H1 (cell line): Measurements from ENCODE around the gene VWA2. TPM values are rescaled to one million over a fixed set of nuclear protein-coding genes. Genes with fewer than 3 reads are reported as not detected.

Experiments
- CTCF ChIA-PET: fragments of 300-600 bp; sonication (Branson Sonifier 250); formaldehyde crosslinking; loops from one replicate; lab custom pipeline; 2021; ENCODE audit not compliant: partially characterized antibody; lab: Charles Lee
- POLR2A ChIA-PET: fragments of 300-600 bp; sonication (Branson Sonifier 250); formaldehyde crosslinking; loops from one replicate; lab custom pipeline; 2021; ENCODE audit warnings: inconsistent platforms; ENCODE audit not compliant: partially characterized antibody; lab: Charles Lee
- DNase-seq, 2 experiments: peaks; one replicate each; pipeline versions ENCODE4 v3.0.0 to v3.0.0-alpha.2; 2010 to 2022; ENCODE audit warnings: low spot score in 2 of 2, low read depth in 1 of 2, mixed read lengths in 1 of 2
- FAIRE-seq: peaks from 2 replicates; lab custom pipeline; 2011; peaks lifted over from hg19 to GRCh38; lab: Jason Lieb, UNC
- H2AFZ ChIP-seq: 2 replicates; pipeline ENCODE4 v1.8.1; 2012; ENCODE audit warnings: low read length, inconsistent platforms
- H2AK5ac ChIP-seq: 2 replicates; pipeline ENCODE4 v1.6.1; 2013; ENCODE audit warnings: low read depth, low read length
- H2BK120ac ChIP-seq: replicated peaks from 2 replicates; pipeline ENCODE3; 2013; ENCODE audit warnings: low read depth, low read length, inconsistent platforms
- H2BK12ac ChIP-seq: 2 replicates; pipeline ENCODE4 v1.6.1; 2013; ENCODE audit warnings: low read depth, low read length
- H2BK15ac ChIP-seq: 2 replicates; pipeline ENCODE4 v1.6.1; 2013; ENCODE audit warnings: low read length
- H2BK20ac ChIP-seq: 2 replicates; pipeline ENCODE4 v1.6.1; 2013; ENCODE audit warnings: low read length
- H2BK5ac ChIP-seq: 2 replicates; pipeline ENCODE4 v1.6.1; 2013; ENCODE audit warnings: low read depth, low read length
- H3K14ac ChIP-seq: 2 replicates; pipeline ENCODE4 v1.6.1; 2013; ENCODE audit warnings: inconsistent platforms; ENCODE audit not compliant: insufficient read length
- H3K18ac ChIP-seq: 2 replicates; pipeline ENCODE4 v1.6.1; 2013; ENCODE audit warnings: low read length; ENCODE audit errors: extremely low read depth
- H3K23ac ChIP-seq: 2 replicates; pipeline ENCODE4 v1.6.1; 2013; ENCODE audit warnings: inconsistent platforms; ENCODE audit not compliant: insufficient read length
- H3K23me2 ChIP-seq: 2 replicates; pipeline ENCODE4 v1.6.1; 2013; ENCODE audit warnings: low read depth, low read length
- H3K27ac ChIP-seq: 2 replicates; pipeline ENCODE4 v1.6.1; 2011; ENCODE audit warnings: low read depth, low read length, inconsistent platforms
- H3K27me3 ChIP-seq, 4 experiments: replicated peaks in 1 of 4; 1 replicate in 1 of 4; 2 replicates in 3 of 4; pipeline versions ENCODE4 v1.6.1 to v1.8.1; 2011 to 2013; ENCODE audit warnings: low read length in 3 of 4, mild to moderate bottlenecking in 3 of 4, inconsistent platforms in 2 of 4, mixed read lengths in 2 of 4, moderate library complexity in 1 of 4; ENCODE audit not compliant: control insufficient read depth in 3 of 4, insufficient read depth in 3 of 4; ENCODE audit errors: extremely low read depth in 1 of 4
- H3K36me3 ChIP-seq, 4 experiments: 2 replicates each; pipeline versions ENCODE4 v1.6.1 to v1.8.1; 2011 to 2013; ENCODE audit warnings: mild to moderate bottlenecking in 4 of 4, low read length in 3 of 4, moderate library complexity in 2 of 4, control low read depth in 1 of 4, inconsistent platforms in 1 of 4; ENCODE audit not compliant: insufficient read depth in 4 of 4, control insufficient read depth in 2 of 4
- H3K4ac ChIP-seq: replicated peaks from 2 replicates; pipeline ENCODE3; 2013; ENCODE audit warnings: low read length, low read depth, mixed read lengths, inconsistent platforms; ENCODE audit not compliant: insufficient read length
- H3K4me1 ChIP-seq, 4 experiments: replicated peaks in 1 of 4; 1 replicate in 1 of 4; 2 replicates in 3 of 4; pipeline versions ENCODE4 v1.6.1 to v1.8.1; 2011 to 2013; ENCODE audit warnings: low read length in 3 of 4, inconsistent platforms in 2 of 4, mixed read lengths in 1 of 4; ENCODE audit not compliant: insufficient read depth in 4 of 4, control insufficient read depth in 3 of 4
- H3K4me2 ChIP-seq, 2 experiments: 2 replicates each; pipeline versions ENCODE4 v1.6.1 to v1.8.1; 2011 to 2013; ENCODE audit warnings: low read depth in 2 of 2, low read length in 2 of 2, control low read depth in 1 of 2, inconsistent platforms in 1 of 2, mild to moderate bottlenecking in 1 of 2; ENCODE audit not compliant: insufficient read depth in 1 of 2
- H3K4me3 ChIP-seq, 4 experiments: fragments of 200-600, 300-600 bp in 1 of 4; sonication (generic), shearing (Covaris generic), sonication (Bioruptor Twin) in 1 of 4; 2 replicates each; pipeline versions ENCODE4 v1.5.1 to v1.8.1; 2011 to 2016; ENCODE audit warnings: low read length in 4 of 4, low read depth in 3 of 4, control low read depth in 2 of 4, inconsistent platforms in 2 of 4, mild to moderate bottlenecking in 2 of 4, mixed read lengths in 1 of 4, moderate library complexity in 1 of 4; ENCODE audit not compliant: insufficient read depth in 2 of 4; ENCODE audit errors: extremely low read depth in 1 of 4
- H3K56ac ChIP-seq: replicated peaks from 2 replicates; pipeline ENCODE3; 2013; ENCODE audit warnings: low read depth, mild to moderate bottlenecking, mixed read lengths, low read length, inconsistent platforms; ENCODE audit not compliant: insufficient read length
- H3K79me1 ChIP-seq: 2 replicates; pipeline ENCODE4 v1.6.1; 2013; ENCODE audit warnings: low read depth, low read length, control low read depth
- H3K79me2 ChIP-seq, 2 experiments: 2 replicates each; pipeline versions ENCODE4 v1.6.1 to v1.8.1; 2012 to 2013; ENCODE audit warnings: low read length in 2 of 2, mild to moderate bottlenecking in 2 of 2, inconsistent platforms in 1 of 2; ENCODE audit not compliant: insufficient read depth in 2 of 2, control insufficient read depth in 1 of 2
- H3K9ac ChIP-seq, 4 experiments: replicated peaks in 1 of 4; 1 replicate in 1 of 4; 2 replicates in 3 of 4; pipeline versions ENCODE4 v1.6.1 to v1.8.1; 2011 to 2013; ENCODE audit warnings: low read depth in 3 of 4, low read length in 3 of 4, control low read depth in 2 of 4, mild to moderate bottlenecking in 2 of 4, moderate library complexity in 2 of 4, inconsistent platforms in 1 of 4; ENCODE audit errors: extremely low read depth in 1 of 4
- H3K9me3 ChIP-seq, 2 experiments: 2 replicates each; pipeline versions ENCODE4 v1.6.1 to v1.8.1; 2012 to 2013; ENCODE audit warnings: mild to moderate bottlenecking in 2 of 2, moderate library complexity in 2 of 2, control low read depth in 1 of 2, inconsistent platforms in 1 of 2, low read depth in 1 of 2, low read length in 1 of 2, mixed read lengths in 1 of 2; ENCODE audit not compliant: insufficient read depth in 2 of 2
- H4K20me1 ChIP-seq, 2 experiments: replicated peaks in 1 of 2; 2 replicates each; pipeline versions ENCODE3 to v1.8.1; 2011 to 2013; ENCODE audit warnings: inconsistent platforms in 2 of 2, low read length in 2 of 2, mild to moderate bottlenecking in 1 of 2; ENCODE audit not compliant: insufficient read depth in 2 of 2, control insufficient read depth in 1 of 2
- H4K5ac ChIP-seq: 2 replicates; pipeline ENCODE4 v1.6.1; 2013; ENCODE audit warnings: low read length, low read depth, mixed read lengths, inconsistent platforms; ENCODE audit not compliant: insufficient read length
- H4K8ac ChIP-seq: 2 replicates; pipeline ENCODE4 v1.8.0; 2013; ENCODE audit warnings: mild to moderate bottlenecking, moderate library complexity, low read length, inconsistent platforms; ENCODE audit not compliant: insufficient read depth; ENCODE audit errors: extremely low read depth
- H4K91ac ChIP-seq: replicated peaks from 2 replicates; pipeline ENCODE3; 2013; ENCODE audit warnings: low read length, mixed read lengths, inconsistent platforms; ENCODE audit not compliant: insufficient read length
- BACH1 ChIP-seq: IDR thresholded peaks from 2 replicates; pipeline ENCODE4 v1.6.1; 2012; ENCODE audit warnings: low read length, improper control_type of control experiment
- CBX5 ChIP-seq: fragments of 300-800, 300-1000 bp; sonication (generic); IDR thresholded peaks from 2 replicates; pipeline ENCODE4 v1.7.1; 2016; ENCODE audit warnings: antibody characterized with exemption, low read length, low read depth
- CHD2 ChIP-seq: IDR thresholded peaks from 2 replicates; pipeline ENCODE4 v1.6.1; 2012; ENCODE audit warnings: low read length, improper control_type of control experiment
- CREB1 ChIP-seq: IDR thresholded peaks from 2 replicates; pipeline ENCODE4 v1.6.1; 2012; ENCODE audit warnings: inconsistent platforms
- EP300 ChIP-seq, 2 experiments: IDR thresholded peaks; 1 replicate in 1 of 2; 2 replicates in 1 of 2; pipeline ENCODE4 v1.6.1; 2011 to 2012; ENCODE audit warnings: low read depth in 2 of 2, low read length in 2 of 2, mild to moderate bottlenecking in 2 of 2, borderline replicate concordance in 1 of 2, inconsistent platforms in 1 of 2, moderate library complexity in 1 of 2
- RAD21 ChIP-seq, 2 experiments: IDR thresholded peaks in 1 of 2; conservative IDR thresholded peaks in 1 of 2; 2 replicates each; pipeline ENCODE4 v1.6.1; 2011; ENCODE audit warnings: low read depth in 2 of 2, low read length in 2 of 2, improper control_type of control experiment in 1 of 2, inconsistent platforms in 1 of 2, mild to moderate bottlenecking in 1 of 2, moderate library complexity in 1 of 2
- SAP30 ChIP-seq: fragments of 300-600 bp; sonication (generic); IDR thresholded peaks from 2 replicates; pipeline ENCODE4 v1.7.1; 2012; ENCODE audit warnings: low read length, moderate library complexity, mild to moderate bottlenecking, inconsistent platforms; ENCODE audit not compliant: insufficient read depth, insufficient replicate concordance
- SIX5 ChIP-seq: IDR thresholded peaks from 2 replicates; pipeline ENCODE4 v1.6.1; 2011; ENCODE audit warnings: mild to moderate bottlenecking, low read depth, low read length
- SP1 ChIP-seq: IDR thresholded peaks from 2 replicates; pipeline ENCODE4 v1.6.1; 2011; ENCODE audit warnings: low read depth, low read length
- SP4 ChIP-seq: IDR thresholded peaks from 2 replicates; pipeline ENCODE4 v1.6.1; 2012; ENCODE audit warnings: low read length, inconsistent platforms
- WGBS, 2 experiments: shearing (Covaris generic) in 1 of 2; methylation state at CpG; one replicate each; pipeline versions ENCODE4 v1.1.6 to v1.1.7; 2013 to 2015; ENCODE audit warnings: low lambda C conversion rate in 2 of 2, mixed read lengths in 2 of 2, inconsistent platforms in 1 of 2, low coverage in 1 of 2, missing lambda C conversion rate in 1 of 2; ENCODE audit not compliant: insufficient replicate concordance in 2 of 2, insufficient coverage in 1 of 2, insufficient read length in 1 of 2; ENCODE audit errors: extremely low coverage in 1 of 2, missing lambda C conversion rate in 1 of 2; 5-methylcytosine and 5-hydroxymethylcytosine counted together
- polyA plus RNA-seq, 7 experiments: library from polyadenylated mRNA; depleted of rRNA in 3 of 7; stranded (reverse) in 5 of 7; unstranded in 2 of 7; fragments of >200 nt in 5 of 7; fragments of 200-250 nt in 2 of 7; gene quantifications; 1 replicate in 5 of 7; 2 replicates in 1 of 7; 4 replicates in 1 of 7; pipeline versions ENCODE4 v1.2.1 to v1.2.3, GENCODE V29; 2011 to 2013; ENCODE audit warnings: missing spikeins in 2 of 7, mixed read lengths in 2 of 7
- total RNA-seq: library from RNA; stranded (reverse); fragmentation: NEBNext Ultra II Directional; extraction: Animal tissue kit (Norgen Biotek cat#: 25700); gene quantifications from 2 replicates; pipeline ENCODE4 v1.2.1, GENCODE V29; 2021
- TF ChIP-seq, protein P1 (sequence below): IDR thresholded peaks from 2 replicates; pipeline ENCODE4 v1.6.1; 2012; ENCODE audit warnings: inconsistent platforms

Gene VWA2
- total and polyA plus RNA-seq, 2 of the 8 experiments (the other 6 are each of a cell fraction or from before 2014, with no cell fraction given), result 2.8 to 2.9 TPM

GRCh38 chr10:114319406-114320248 lies 80.6 kb downstream of the VWA2 start:
- FAIRE-seq, result no peak
- Histone ChIP-seq H2BK5ac (no peak overlapping the region), H4K5ac (no peak overlapping the region), H3K27me3 (0 out of 7 replicates have a peak, but pooled peaks cover 0 to 2% (median 0%) of the 10 kb centered on the region in 4 experiments), H3K9ac (no peak overlapping the region), H2AFZ (no peak overlapping the region), H2BK15ac (0 out of 2 replicates have a peak overlapping the region, but pooled peaks have one; percentile 46), H3K79me2 (no peaks in the 10 kb centered on the region), H3K23me2 (0 out of 2 replicates have a peak, but pooled peaks cover 2% of the 10 kb centered on the region), H3K4me2 (no peak overlapping the region), H3K14ac (no peak overlapping the region), H3K9me3 (no peaks in the 10 kb centered on the region), H2BK12ac (no peak overlapping the region), H4K8ac (no peak overlapping the region), H3K4ac (no peak overlapping the region), H3K36me3 (no peaks in the 10 kb centered on the region), H2BK120ac (no peak overlapping the region), H3K23ac (no peak overlapping the region), H4K91ac (no peak overlapping the region), H2AK5ac (no peak overlapping the region), H4K20me1 (no peaks in the 10 kb centered on the region), H3K56ac (no peak overlapping the region), H3K4me1 (peaks cover 0 to 8% (median 5%) of the 10 kb centered on the region in 4 experiments; a peak in 5 of 7 replicates), H3K27ac (no peak overlapping the region), H2BK20ac (no peak overlapping the region), H3K18ac (no peak overlapping the region), H3K4me3 (no peak overlapping the region), H3K79me1 (no peaks in the 10 kb centered on the region)
- TF ChIP-seq CBX5 (no peak), SIX5 (no peak), BACH1 (no peak), SAP30 (no peak), EP300 (IDR thresholded peaks at IDR 0.05; ENCODE audit: borderline replicate concordance in 1 of 2, low read depth in 2 of 2, low read length in 2 of 2) (no peak), CHD2 (no peak), CREB1 (no peak), SP4 (no peak), SP1 (no peak), RAD21 (IDR thresholded peaks at IDR 0.05 in 1 of 2, conservative IDR thresholded peaks at IDR 0.05 in 1 of 2; ENCODE audit: low read depth in 2 of 2, low read length in 2 of 2) (no peak)
- TF ChIP-seq, protein P1, sequence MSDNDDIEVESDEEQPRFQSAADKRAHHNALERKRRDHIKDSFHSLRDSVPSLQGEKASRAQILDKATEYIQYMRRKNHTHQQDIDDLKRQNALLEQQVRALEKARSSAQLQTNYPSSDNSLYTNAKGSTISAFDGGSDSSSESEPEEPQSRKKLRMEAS, result no peak
- no peak for DNase-seq
- ChIA-PET POLR2A (no interaction called here), CTCF (interaction anchor here (1.2 to 2.3 kb wide), 3 partner anchors 16 to 69 kb away, joined by 3 to 11 read pairs (median 3); no protein-coding TSS in a partner anchor)
- WGBS, 2 experiments, result 89% methylated on average over 18 of the region's 18 CpGs; no CpG with 5 or more reads in 1 of the 2 experiments
